Adrenal gland (tissue), 12 donors: ENCODE data around the gene ARAF. TPM values are rescaled to one million over a fixed set of nuclear protein-coding genes. Genes with fewer than 3 reads are reported as not detected.

Experiments used
- DNase-seq, 7 donors: peaks; one replicate each; pipeline ENCODE4 v3.0.0-alpha.2; 2019 to 2020
- H3K27ac ChIP-seq, 5 donors: fragments of 200-600 bp; sonication (generic) in 4 of 5; 1 replicate in 3 of 5; 2 replicates in 2 of 5; pipeline versions ENCODE4 v1.5.1 to v1.8.0; 2016 to 2020; ENCODE audit warnings: mild to moderate bottlenecking in 1 of 5
- H3K27me3 ChIP-seq: fragments of 200-600 bp; 2 replicates; pipeline ENCODE4 v1.8.0; 2021
- H3K36me3 ChIP-seq, 2 donors: fragments of 200-600 bp; replicated peaks in 1 of 2; 1 replicate in 1 of 2; 2 replicates in 1 of 2; pipeline versions ENCODE4 v1.5.1 to v1.8.0; 2018 to 2022
- H3K4me1 ChIP-seq, 2 donors: fragments of 200-600 bp; replicated peaks in 1 of 2; 1 replicate in 1 of 2; 2 replicates in 1 of 2; pipeline versions ENCODE4 v1.5.1 to v1.8.0; 2018 to 2021
- H3K4me3 ChIP-seq, 4 donors: fragments of 200-600 bp; sonication (generic) in 3 of 4; one replicate each; pipeline ENCODE4 v1.5.1; 2016 to 2018
- H3K9me3 ChIP-seq, 3 donors: fragments of 200-600 bp; sonication (generic) in 1 of 3; replicated peaks in 1 of 3; 1 replicate in 2 of 3; 2 replicates in 1 of 3; pipeline versions ENCODE4 v1.5.1 to v1.8.0; 2016 to 2021
- POLR2A ChIP-seq, 2 donors: fragments of 450-650 bp; IDR thresholded peaks; one replicate each; pipeline ENCODE4 v1.6.1; 2017; ENCODE audit warnings: antibody characterized with exemption in 2 of 2, mild to moderate bottlenecking in 2 of 2, moderate library complexity in 1 of 2
- WGBS, 4 donors: extraction: QIAGEN DNeasy Blood & Tissue Kit in 2 of 4; methylation state at CpG; one replicate each; pipeline versions ENCODE4 v1.1.5 to v1.1.7; 2013 to 2017; 5-methylcytosine and 5-hydroxymethylcytosine counted together
- intact Hi-C, 2 donors: fragments of 100-400 bp; cut with DNase I; formaldehyde crosslinking; loops; one replicate each; pipeline versions ENCODE4 v1.14.1 to v1.15.0; 2022 to 2023
- polyA plus RNA-seq, 3 donors: library from polyadenylated mRNA; stranded (reverse); fragments of 200-250 nt in 2 of 3; fragments of 350-450 nt in 1 of 3; fragmentation: Illumina TruSeq in 1 of 3; extraction: RNeasy Lipid Tissue Mini Kit (QIAGEN cat#74804) in 1 of 3; gene quantifications; one replicate each; pipeline ENCODE4 v1.2.3, GENCODE V29; 2013 to 2014
- total RNA-seq, 9 donors: library from RNA; depleted of rRNA in 4 of 9; stranded (reverse); fragments of >200 nt in 4 of 9; fragments of 120-200 nt in 1 of 9; fragmentation: NEBNext Ultra II Directional in 1 of 9; extraction: Animal tissue kit (Norgen Biotek cat#: 25700) in 1 of 9; gene quantifications; one replicate each; pipeline versions ENCODE4 v1.1.0 to v1.2.4, GENCODE V29; 2013 to 2023
- TF ChIP-seq, protein P1 (sequence below), 6 experiments: fragments of 450-650 bp in 4 of 6; fragments of 200-600 bp in 2 of 6; sonication (generic) in 1 of 6; IDR thresholded peaks; 1 replicate in 5 of 6; 2 replicates in 1 of 6; pipeline versions ENCODE4 v1.5.1 to v1.8.0; 2016 to 2021; ENCODE audit warnings: antibody characterized with exemption in 6 of 6, mild to moderate bottlenecking in 2 of 6, moderate library complexity in 1 of 6
- donor health status: healthy with polysubstance abuse.
- donor health status: Bipolar disorder and iron deficiency.
- donor health status: DM: yes; HTN: yes; CAD: no.
- donor health status: DM: no; HTN: no; CAD: no.
- donor health status: DM: no; HTN: no; CAD: no.
- donor health status: DM: yes; HTN: yes; CAD: no.

ARAF gene
- total and polyA plus RNA-seq, 12 donors = 31.2 to 113 (median 64.2) TPM

GRCh38 chrX:47587906-47588735 is 27.1 kb downstream of the ARAF start:
- WGBS, 4 donors = 75 to 96% (median 82%) methylated on average over 3 to 16 of the region's 16 CpGs
- Histone ChIP-seq H3K27ac (no peak overlapping the region), H3K36me3 (peaks cover 0 to 11% of the 10 kb centered on the region in 2 donors), H3K4me3 (no peak overlapping the region), H3K9me3 (no peaks in the 10 kb centered on the region), H3K27me3 (no peaks in the 10 kb centered on the region), H3K4me1 (peaks cover 0 to 6% of the 10 kb centered on the region in 2 donors)
- intact Hi-C loops = no loop called here
- TF ChIP-seq, protein P1, sequence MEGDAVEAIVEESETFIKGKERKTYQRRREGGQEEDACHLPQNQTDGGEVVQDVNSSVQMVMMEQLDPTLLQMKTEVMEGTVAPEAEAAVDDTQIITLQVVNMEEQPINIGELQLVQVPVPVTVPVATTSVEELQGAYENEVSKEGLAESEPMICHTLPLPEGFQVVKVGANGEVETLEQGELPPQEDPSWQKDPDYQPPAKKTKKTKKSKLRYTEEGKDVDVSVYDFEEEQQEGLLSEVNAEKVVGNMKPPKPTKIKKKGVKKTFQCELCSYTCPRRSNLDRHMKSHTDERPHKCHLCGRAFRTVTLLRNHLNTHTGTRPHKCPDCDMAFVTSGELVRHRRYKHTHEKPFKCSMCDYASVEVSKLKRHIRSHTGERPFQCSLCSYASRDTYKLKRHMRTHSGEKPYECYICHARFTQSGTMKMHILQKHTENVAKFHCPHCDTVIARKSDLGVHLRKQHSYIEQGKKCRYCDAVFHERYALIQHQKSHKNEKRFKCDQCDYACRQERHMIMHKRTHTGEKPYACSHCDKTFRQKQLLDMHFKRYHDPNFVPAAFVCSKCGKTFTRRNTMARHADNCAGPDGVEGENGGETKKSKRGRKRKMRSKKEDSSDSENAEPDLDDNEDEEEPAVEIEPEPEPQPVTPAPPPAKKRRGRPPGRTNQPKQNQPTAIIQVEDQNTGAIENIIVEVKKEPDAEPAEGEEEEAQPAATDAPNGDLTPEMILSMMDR (IDR thresholded peaks at IDR 0.05) = no peak
- no peak for TF ChIP-seq POLR2A (IDR thresholded peaks at IDR 0.05)
- peak in 2 of 7 donors; percentile 22 to 31 for DNase-seq

DNA sequence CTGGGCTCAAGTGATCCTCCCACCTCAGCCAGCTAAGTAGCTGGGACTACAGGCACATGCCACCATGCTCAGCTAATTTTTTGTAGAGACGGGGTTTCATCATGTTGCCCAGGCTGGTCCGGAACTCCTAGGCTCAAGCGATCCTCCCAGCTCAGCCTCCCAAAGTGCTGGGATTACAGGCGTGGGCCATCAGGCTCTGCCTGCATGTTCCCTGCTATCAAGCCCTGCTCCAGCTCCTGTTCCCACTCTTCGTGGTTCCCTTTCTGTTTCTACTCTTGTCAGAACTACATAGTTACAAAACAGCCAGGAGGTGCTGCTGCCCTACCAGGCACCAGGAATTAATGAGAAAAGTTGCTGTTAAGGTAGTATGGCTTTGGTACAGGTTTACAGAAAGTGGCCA is 30.0 kb downstream of the ARAF start:
- peak in 1 of 7 donors; percentile 5 for DNase-seq
- no peaks in the 10 kb centered on the region for H3K9me3 ChIP-seq
- no peak overlapping the region for H3K4me3 ChIP-seq
- no peak for TF ChIP-seq POLR2A (IDR thresholded peaks at IDR 0.05)
- TF ChIP-seq, protein P1 (IDR thresholded peaks at IDR 0.05) = no peak
- 17 to 86% (median 84%) methylated on average over 1 to 5 of the region's 5 CpGs for whole genome bisulfite sequencing, 4 donors
- H3K27ac ChIP-seq = no peak overlapping the region
- no peaks in the 10 kb centered on the region for H3K36me3 ChIP-seq
- peaks cover 0 to 10% of the 10 kb centered on the region in 2 donors for H3K4me1 ChIP-seq
- no peaks in the 10 kb centered on the region for H3K27me3 ChIP-seq
- intact Hi-C loops = no loop called here

DNA sequence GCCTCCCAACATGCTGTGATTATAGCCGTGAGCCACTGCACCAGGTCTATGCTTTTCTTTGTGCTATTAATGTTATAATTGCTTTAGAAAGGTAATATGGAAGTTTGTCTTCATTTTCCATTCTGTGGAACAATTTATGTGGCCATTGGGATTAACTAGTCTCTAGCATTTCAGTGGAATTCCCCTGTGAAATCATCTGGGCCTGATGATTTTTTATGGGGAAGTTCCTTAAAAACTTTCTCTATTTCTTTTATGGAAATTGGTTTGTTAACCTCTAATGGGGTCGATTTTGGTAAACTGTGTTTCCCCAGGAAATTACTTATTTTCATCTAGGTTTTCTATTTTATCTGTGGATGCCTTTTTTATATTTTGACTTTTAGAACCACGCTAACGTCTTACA is 32.5 kb downstream of the ARAF start:
- Histone ChIP-seq H3K27me3 (no peaks in the 10 kb centered on the region), H3K9me3 (no peaks in the 10 kb centered on the region), H3K27ac (no peak overlapping the region), H3K4me1 (peaks cover 0 to 5% of the 10 kb centered on the region in 2 donors), H3K4me3 (no peak overlapping the region), H3K36me3 (no peaks in the 10 kb centered on the region)
- TF ChIP-seq POLR2A (IDR thresholded peaks at IDR 0.05) = no peak
- TF ChIP-seq, protein P1 (IDR thresholded peaks at IDR 0.05) = no peak
- WGBS, 4 donors = 60 to 76% (median 70%) methylated on average over 4 of the region's 4 CpGs
- intact Hi-C loops = no loop called here
- no peak for DNase-seq

DNA sequence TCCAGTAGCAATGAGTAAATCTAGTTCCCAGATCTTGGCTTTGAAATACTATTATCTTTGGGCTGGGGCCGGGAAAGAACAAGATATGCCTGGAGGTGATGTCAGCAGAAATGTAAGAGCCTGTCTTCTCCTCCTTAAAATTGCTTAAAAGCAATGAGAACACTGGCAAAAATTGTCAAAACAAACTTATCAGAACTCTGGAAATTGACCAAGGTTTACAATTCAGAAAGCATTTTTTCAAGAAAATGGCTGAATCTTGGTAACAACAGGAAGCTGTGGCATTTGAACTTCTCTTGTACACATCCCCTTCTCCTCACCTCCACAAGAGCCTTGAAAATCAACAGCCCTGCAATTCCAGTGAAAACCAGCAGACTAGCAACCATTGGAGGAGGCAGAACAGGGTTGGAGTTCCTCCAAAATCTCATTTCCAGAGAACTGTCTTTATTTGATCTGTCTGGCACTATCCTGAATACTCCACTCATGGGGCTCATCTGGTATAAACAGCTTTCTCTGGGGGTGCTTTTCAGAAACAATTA is 34.8 kb downstream of the ARAF start:
- Histone ChIP-seq H3K4me3 (no peak overlapping the region), H3K9me3 (no peaks in the 10 kb centered on the region), H3K27me3 (no peaks in the 10 kb centered on the region), H3K36me3 (no peaks in the 10 kb centered on the region), H3K4me1 (peaks cover 0 to 5% of the 10 kb centered on the region in 2 donors), H3K27ac (peak overlapping the region in 2 of 5 donors; percentile 38 to 52)
- no peak for TF ChIP-seq POLR2A (IDR thresholded peaks at IDR 0.05)
- TF ChIP-seq, protein P1 (IDR thresholded peaks at IDR 0.05) = no peak
- peak in 2 of 7 donors; percentile 19 to 23 for DNase-seq
- intact Hi-C loops = no loop called here
- 24 to 64% (median 36%) methylated on average over 1 of the region's 1 CpG for WGBS, 4 donors
